CD4-positive, alpha-beta T cell (primary cell): Measurements from ENCODE around the gene ADARB2. TPM values are rescaled to one million over a fixed set of nuclear protein-coding genes. Genes with fewer than 3 reads are reported as not detected.

Experiments
- ATAC-seq: fragments of 200-7000 bp; cut with Tn5 transposase; one replicate; pipeline ENCODE4 v1.10.0; 2022; ENCODE audit warnings: mild to moderate bottlenecking; ENCODE audit not compliant: poor library complexity
- CTCF ChIA-PET: fragments of 350-600 bp; sonication (Branson Sonifier 250); formaldehyde crosslinking; loops from one replicate; lab custom pipeline; 2021; ENCODE audit warnings: antibody characterized with exemption, inconsistent platforms; lab: Charles Lee
- POLR2A ChIA-PET: fragments of 350-600 bp; sonication (Branson Sonifier 250); formaldehyde crosslinking; loops from one replicate; lab custom pipeline; 2021; ENCODE audit warnings: antibody characterized with exemption, inconsistent platforms; lab: Charles Lee
- DNase-seq, 14 experiments: peaks; one replicate each; pipeline ENCODE4 v3.0.0-alpha.2; 2013 to 2020; ENCODE audit warnings: mixed read lengths in 2 of 14
- H3K27ac ChIP-seq, 2 donors: one replicate each; pipeline versions ENCODE4 v1.5.1 to v1.7.0; 2013; ENCODE audit warnings: low read length in 2 of 2, low read depth in 1 of 2, mild to moderate bottlenecking in 1 of 2
- H3K27me3 ChIP-seq, 2 experiments: 1 replicate in 1 of 2; 2 replicates in 1 of 2; pipeline versions ENCODE4 v1.6.1 to v1.7.0; 2013; ENCODE audit warnings: low read length in 2 of 2, control low read depth in 1 of 2, mild to moderate bottlenecking in 1 of 2, moderate library complexity in 1 of 2; ENCODE audit not compliant: insufficient read depth in 2 of 2, control insufficient read depth in 1 of 2
- H3K36me3 ChIP-seq: one replicate; pipeline ENCODE4 v1.6.1; 2013; ENCODE audit warnings: low read length, control low read depth; ENCODE audit not compliant: insufficient read depth
- H3K4me1 ChIP-seq: one replicate; pipeline ENCODE4 v1.6.1; 2013; ENCODE audit warnings: low read length, control low read depth; ENCODE audit not compliant: insufficient read depth
- H3K4me3 ChIP-seq: one replicate; pipeline ENCODE4 v1.5.1; 2013; ENCODE audit warnings: mild to moderate bottlenecking, low read length, moderate library complexity
- H3K9me3 ChIP-seq, 2 experiments: 1 replicate in 1 of 2; 2 replicates in 1 of 2; pipeline versions ENCODE4 v1.6.1 to v1.7.0; 2013; ENCODE audit warnings: low read length in 2 of 2, mild to moderate bottlenecking in 2 of 2, control low read depth in 1 of 2, moderate library complexity in 1 of 2; ENCODE audit not compliant: control insufficient read depth in 1 of 2, insufficient read depth in 1 of 2
- H3K27ac Mint-ChIP-seq: one replicate; pipeline ENCODE4 v1.8.0; 2020; ENCODE audit warnings: mixed read lengths
- H3K27me3 Mint-ChIP-seq: one replicate; pipeline ENCODE4 v1.8.0; 2021; ENCODE audit warnings: mixed read lengths
- H3K36me3 Mint-ChIP-seq: one replicate; pipeline ENCODE4 v1.8.0; 2021; ENCODE audit warnings: low read depth, mixed read lengths
- H3K4me1 Mint-ChIP-seq: one replicate; pipeline ENCODE4 v1.8.0; 2021; ENCODE audit warnings: low read depth, mixed read lengths
- H3K4me3 Mint-ChIP-seq: one replicate; pipeline ENCODE4 v1.8.0; 2020; ENCODE audit warnings: mild to moderate bottlenecking, mixed read lengths
- H3K9me3 Mint-ChIP-seq: one replicate; pipeline ENCODE4 v1.8.0; 2020; ENCODE audit warnings: mixed read lengths
- CTCF ChIP-seq: fragments of 200-600 bp; IDR thresholded peaks from one replicate; pipeline ENCODE4 v1.8.0; 2022; ENCODE audit warnings: antibody characterized with exemption, mild to moderate bottlenecking
- intact Hi-C, 2 experiments: fragments of 100-400 bp; cut with DNase I in 1 of 2; cut with micrococcal nuclease in 1 of 2; formaldehyde crosslinking; loops; one replicate each; pipeline versions ENCODE4 v1.15.1 to v1.9.0; 2023 to 2025; cut with DNase I, micrococcal nuclease
- total RNA-seq, 174 experiments: library from RNA in 2 of 174; stranded (reverse) in 2 of 174; gene quantifications; one replicate each; pipeline ENCODE4 v1.2.3 and lab custom pipeline; 2021 to 2026

ADARB2 gene
- total RNA-seq, 2 experiments from 2014 or later = 0.14 TPM; not detected in 1

- Histone ChIP-seq H3K4me1 (no peaks in the 10 kb centered on the region), H3K27me3 (peaks cover 2 to 21% of the 10 kb centered on the region in 2 experiments), H3K36me3 (no peaks in the 10 kb centered on the region), H3K4me3 (no peak overlapping the region), H3K9me3 (peaks cover 0 to 4% of the 10 kb centered on the region in 2 experiments), H3K27ac (no peak overlapping the region)
- H3K4me1 Mint-ChIP-seq = no peaks in the 10 kb centered on the region
- TF ChIP-seq CTCF = no peak
- POLR2A ChIA-PET = no interaction called here
- H3K9me3 Mint-ChIP-seq = no peaks in the 10 kb centered on the region
- no peaks in the 10 kb centered on the region for H3K36me3 Mint-ChIP-seq
- peaks cover 52% of the 10 kb centered on the region for H3K27me3 Mint-ChIP-seq
- CTCF ChIA-PET = no interaction called here
- ATAC-seq (no peak), DNase-seq (no peak)
- intact Hi-C loops = no loop called here
- H3K27ac Mint-ChIP-seq = no peak overlapping the region
- H3K4me3 Mint-ChIP-seq = no peak overlapping the region
Measured at GRCh38 chr10:1605999-1606940, 131.1 kb downstream of the ADARB2 start.

- Mint-ChIP-seq H3K4me3 (no peak overlapping the region), H3K4me1 (no peaks in the 10 kb centered on the region), H3K36me3 (no peaks in the 10 kb centered on the region), H3K27ac (no peak overlapping the region), H3K27me3 (peaks cover 40% of the 10 kb centered on the region), H3K9me3 (no peaks in the 10 kb centered on the region)
- POLR2A ChIA-PET = no interaction called here
- ATAC-seq (no peak), DNase-seq (no peak)
- intact Hi-C loops = no loop called here
- CTCF ChIA-PET = no interaction called here
- no peak overlapping the region for H3K27ac ChIP-seq
- H3K9me3 ChIP-seq = peaks cover 0 to 4% of the 10 kb centered on the region in 2 experiments
- H3K36me3 ChIP-seq = no peaks in the 10 kb centered on the region
- no peaks in the 10 kb centered on the region for H3K4me1 ChIP-seq
- H3K27me3 ChIP-seq = peaks cover 2 to 17% of the 10 kb centered on the region in 2 experiments
- no peak overlapping the region for H3K4me3 ChIP-seq
- no peak for TF ChIP-seq CTCF
Measured at GRCh38 chr10:1605121-1605520, 132.2 kb downstream of the ADARB2 start.

DNA sequence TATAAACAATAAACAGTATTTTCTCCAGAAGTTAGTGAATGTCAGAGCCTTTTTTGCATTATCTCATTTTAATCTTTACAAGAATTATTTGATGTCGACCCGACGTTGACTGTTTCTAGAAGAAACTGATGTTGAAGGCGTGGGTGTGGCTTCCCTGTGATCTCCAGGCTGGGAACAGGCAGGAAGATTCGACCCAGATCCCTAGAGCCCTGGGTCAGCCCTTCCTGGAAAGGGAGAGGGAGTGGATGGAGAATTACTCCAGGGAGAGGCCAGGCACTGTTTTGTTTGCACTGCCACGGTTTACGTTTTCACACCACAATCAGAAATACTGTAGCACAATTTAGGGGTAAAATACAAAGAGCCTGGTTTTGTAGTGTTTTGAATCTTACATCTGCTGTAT, 133.1 kb downstream of the ADARB2 start:
- CTCF ChIA-PET = no interaction called here
- H3K9me3 Mint-ChIP-seq = no peaks in the 10 kb centered on the region

More for the DNA sequence above, 133.1 kb downstream of the ADARB2 start:
- TF ChIP-seq CTCF = no peak
- Mint-ChIP-seq H3K27me3 (peaks cover 31% of the 10 kb centered on the region), H3K27ac (no peak overlapping the region), H3K4me3 (no peak overlapping the region), H3K36me3 (no peaks in the 10 kb centered on the region), H3K4me1 (no peaks in the 10 kb centered on the region)
- H3K4me3 ChIP-seq = no peak overlapping the region
- H3K27me3 ChIP-seq = peaks cover 2 to 13% of the 10 kb centered on the region in 2 experiments
- ATAC-seq = no peak
- H3K9me3 ChIP-seq = peaks cover 0 to 4% of the 10 kb centered on the region in 2 experiments
- intact Hi-C loops = no loop called here
- no peaks in the 10 kb centered on the region for H3K4me1 ChIP-seq
- no peaks in the 10 kb centered on the region for H3K36me3 ChIP-seq
- POLR2A ChIA-PET = no interaction called here
- no peak for DNase-seq
- no peak overlapping the region for H3K27ac ChIP-seq
